Lower lobe of right lung (tissue), 2 donors: Measurements from ENCODE around the gene JUND. TPM values are rescaled to one million over a fixed set of nuclear protein-coding genes. Genes with fewer than 3 reads are reported as not detected.

Experiments
- ATAC-seq, 2 donors: fragments of 200-7000 bp; cut with Tn5 transposase; one replicate each; pipeline ENCODE4 v1.9.1; 2020 to 2022; ENCODE audit warnings: mild to moderate bottlenecking in 2 of 2, moderate library complexity in 2 of 2
- DNase-seq: peaks from one replicate; pipeline ENCODE4 v3.0.0-alpha.2; 2020
- H3K27ac ChIP-seq: fragments of 200-600 bp; one replicate; pipeline ENCODE4 v1.8.0; 2022
- H3K27me3 ChIP-seq: fragments of 200-600 bp; one replicate; pipeline ENCODE4 v1.8.0; 2022; ENCODE audit warnings: low read depth
- H3K36me3 ChIP-seq: fragments of 200-600 bp; one replicate; pipeline ENCODE4 v1.8.0; 2022; ENCODE audit warnings: mild to moderate bottlenecking
- H3K4me1 ChIP-seq: fragments of 200-600 bp; one replicate; pipeline ENCODE4 v1.8.0; 2022
- H3K4me3 ChIP-seq: fragments of 200-600 bp; one replicate; pipeline ENCODE4 v1.8.0; 2022; ENCODE audit warnings: mild to moderate bottlenecking
- H3K9me3 ChIP-seq: fragments of 200-600 bp; one replicate; pipeline ENCODE4 v1.8.0; 2022
- CTCF ChIP-seq: fragments of 200-600 bp; IDR thresholded peaks from one replicate; pipeline ENCODE4 v1.8.0; 2022; ENCODE audit warnings: antibody characterized with exemption, mild to moderate bottlenecking
- intact Hi-C: fragments of 100-400 bp; cut with DNase I; formaldehyde crosslinking; loops from one replicate; pipeline ENCODE4 v1.11.0; 2022
- total RNA-seq: library from RNA; stranded (reverse); fragmentation: NEBNext Ultra II Directional; extraction: Animal tissue kit (Norgen Biotek cat#: 25700); gene quantifications from one replicate; pipeline ENCODE4 v1.2.1, GENCODE V29; 2021
- donor health status: DM: no; HTN: yes; CAD: no; lungs with severe emphysema.

JUND gene
- total RNA-seq, 1 donor from 2014 or later: 150 TPM

GRCh38 chr19:18280247-18281081, 958 bp downstream of the JUND start:
- peak overlapping the region; percentile 97 for H3K4me3 ChIP-seq
- ATAC-seq (peak; percentile 37 to 67), DNase-seq (peak; percentile 90)
- peak overlapping the region; percentile 100 for H3K27ac ChIP-seq
- no peaks in the 10 kb centered on the region for H3K9me3 ChIP-seq
- H3K36me3 ChIP-seq: peaks cover 36% of the 10 kb centered on the region
- peaks cover 48% of the 10 kb centered on the region for H3K4me1 ChIP-seq
- no peaks in the 10 kb centered on the region for H3K27me3 ChIP-seq
- no peak for TF ChIP-seq CTCF
- intact Hi-C loops: no loop called here

- no peaks in the 10 kb centered on the region for H3K27me3 ChIP-seq
- peak; percentile 70 to 77 for ATAC-seq
- DNase-seq: peak; percentile 94
- peaks cover 42% of the 10 kb centered on the region for H3K36me3 ChIP-seq
- H3K4me1 ChIP-seq: peaks cover 55% of the 10 kb centered on the region
- H3K27ac ChIP-seq: peak overlapping the region; percentile 100
- TF ChIP-seq CTCF: peak; percentile 31
- H3K9me3 ChIP-seq: no peaks in the 10 kb centered on the region
- intact Hi-C loops: loop anchor here (10.0 kb wide), 1 partner anchor 45 kb away; the partner anchor contains the start of gene LSM4
- H3K4me3 ChIP-seq: peak overlapping the region; percentile 97
Observed at GRCh38 chr19:18279516-18280246, 1.7 kb downstream of the JUND start.

- H3K4me3 ChIP-seq: peak overlapping the region; percentile 97
- DNase-seq (no peak), ATAC-seq (no peak)
- peaks cover 43% of the 10 kb centered on the region for H3K36me3 ChIP-seq
- H3K9me3 ChIP-seq: no peaks in the 10 kb centered on the region
- no peaks in the 10 kb centered on the region for H3K27me3 ChIP-seq
- peak overlapping the region; percentile 100 for H3K27ac ChIP-seq
- intact Hi-C loops: loop anchor here (10.0 kb wide), 1 partner anchor 46 kb away; the partner anchor contains the start of gene LSM4
- TF ChIP-seq CTCF: peak; percentile 87
- peaks cover 60% of the 10 kb centered on the region for H3K4me1 ChIP-seq
Observed at GRCh38 chr19:18279266-18279515, 2.2 kb downstream of the JUND start.

- no peak for ATAC-seq
- no peak for DNase-seq
- Histone ChIP-seq H3K4me1 (peaks cover 64% of the 10 kb centered on the region), H3K27ac (peak overlapping the region; percentile 100), H3K4me3 (peak overlapping the region; percentile 97), H3K9me3 (no peaks in the 10 kb centered on the region), H3K27me3 (no peaks in the 10 kb centered on the region), H3K36me3 (peaks cover 43% of the 10 kb centered on the region)
- intact Hi-C loops: loop anchor here (10.0 kb wide), 1 partner anchor 46 kb away; the partner anchor contains the start of gene LSM4
- no peak for TF ChIP-seq CTCF
Observed at GRCh38 chr19:18278521-18279265, 2.7 kb downstream of the JUND start.

GRCh38 chr19:18274781-18275356, 6.6 kb downstream of the JUND start:
- ATAC-seq: peak; percentile 49 to 55
- peak overlapping the region; percentile 36 for H3K27ac ChIP-seq
- H3K9me3 ChIP-seq: no peaks in the 10 kb centered on the region
- no peak overlapping the region for H3K4me3 ChIP-seq
- intact Hi-C loops: loop anchor here (10.0 kb wide), 1 partner anchor 50 kb away; the partner anchor contains the start of gene LSM4
- TF ChIP-seq CTCF: no peak
- peak; percentile 79 for DNase-seq
- peaks cover 49% of the 10 kb centered on the region for H3K4me1 ChIP-seq
- peaks cover 43% of the 10 kb centered on the region for H3K36me3 ChIP-seq
- no peaks in the 10 kb centered on the region for H3K27me3 ChIP-seq
